ENCODE data around the gene VKORC1. TPM values are rescaled to one million over a fixed set of nuclear protein-coding genes. Genes with fewer than 3 reads are reported as not detected.

The VKORC1 gene
- polyA plus RNA-seq, 2 donors: 18.5 to 39.2 TPM

- Histone ChIP-seq H3K36me3 (ENCODE audit: control insufficient read depth in 2 of 2, insufficient read depth in 2 of 2, low read length in 1 of 2) (peaks cover 15 to 53% of the 10 kb centered on the region in 2 donors), H3K4me1 (ENCODE audit: control insufficient read depth in 2 of 2, insufficient read depth in 2 of 2, low read length in 1 of 2) (peaks cover 0 to 5% of the 10 kb centered on the region in 2 donors), H3K4me3 (ENCODE audit: low read depth in 1 of 2, low read length in 2 of 2) (no peak overlapping the region), H3K27me3 (ENCODE audit: control insufficient read depth in 1 of 2, insufficient read depth in 2 of 2, low read length in 2 of 2) (no peaks in the 10 kb centered on the region), H3K9me3 (ENCODE audit: control insufficient read depth in 2 of 2, insufficient read depth in 1 of 2, low read depth in 1 of 2, low read length in 1 of 2) (no peaks in the 10 kb centered on the region), H3K27ac (ENCODE audit: low read depth in 2 of 2, low read length in 1 of 2) (no peak overlapping the region)
- 90 to 93% methylated on average over 15 of the region's 15 CpGs for WGBS, 2 donors
These were observed 15.8 kb downstream of the VKORC1 start for GRCh38 chr16:31078597-31079341.

GRCh38 chr16:31077592-31078396 is 16.8 kb downstream of the VKORC1 start:
- Histone ChIP-seq H3K4me1 (ENCODE audit: control insufficient read depth in 2 of 2, insufficient read depth in 2 of 2, low read length in 1 of 2) (peaks cover 0 to 5% of the 10 kb centered on the region in 2 donors), H3K27ac (ENCODE audit: low read depth in 2 of 2, low read length in 1 of 2) (no peak overlapping the region), H3K4me3 (ENCODE audit: low read depth in 1 of 2, low read length in 2 of 2) (no peak overlapping the region), H3K36me3 (ENCODE audit: control insufficient read depth in 2 of 2, insufficient read depth in 2 of 2, low read length in 1 of 2) (peaks cover 15 to 50% of the 10 kb centered on the region in 2 donors), H3K9me3 (ENCODE audit: control insufficient read depth in 2 of 2, insufficient read depth in 1 of 2, low read depth in 1 of 2, low read length in 1 of 2) (no peaks in the 10 kb centered on the region), H3K27me3 (ENCODE audit: control insufficient read depth in 1 of 2, insufficient read depth in 2 of 2, low read length in 2 of 2) (no peaks in the 10 kb centered on the region)
- WGBS, 2 donors: 93 to 95% methylated on average over 30 of the region's 30 CpGs

- H3K9me3 ChIP-seq (ENCODE audit: control insufficient read depth in 2 of 2, insufficient read depth in 1 of 2, low read depth in 1 of 2, low read length in 1 of 2): no peaks in the 10 kb centered on the region
- 96% methylated on average over 13 of the region's 13 CpGs for WGBS, 2 donors
- H3K4me1 ChIP-seq (ENCODE audit: control insufficient read depth in 2 of 2, insufficient read depth in 2 of 2, low read length in 1 of 2): peaks cover 0 to 5% of the 10 kb centered on the region in 2 donors
- H3K27me3 ChIP-seq (ENCODE audit: control insufficient read depth in 1 of 2, insufficient read depth in 2 of 2, low read length in 2 of 2): no peaks in the 10 kb centered on the region
- no peak overlapping the region for H3K4me3 ChIP-seq (ENCODE audit: low read depth in 1 of 2, low read length in 2 of 2)
- peaks cover 15 to 44% of the 10 kb centered on the region in 2 donors for H3K36me3 ChIP-seq (ENCODE audit: control insufficient read depth in 2 of 2, insufficient read depth in 2 of 2, low read length in 1 of 2)
- no peak overlapping the region for H3K27ac ChIP-seq (ENCODE audit: low read depth in 2 of 2, low read length in 1 of 2)
These were observed 17.6 kb downstream of the VKORC1 start for GRCh38 chr16:31077024-31077423.

- 67 to 71% methylated on average over 16 of the region's 16 CpGs for WGBS, 2 donors
- H3K27ac ChIP-seq (ENCODE audit: low read depth in 2 of 2, low read length in 1 of 2): no peak overlapping the region
- H3K27me3 ChIP-seq (ENCODE audit: control insufficient read depth in 1 of 2, insufficient read depth in 2 of 2, low read length in 2 of 2): no peaks in the 10 kb centered on the region
- H3K4me3 ChIP-seq (ENCODE audit: low read depth in 1 of 2, low read length in 2 of 2): no peak overlapping the region
- no peaks in the 10 kb centered on the region for H3K9me3 ChIP-seq (ENCODE audit: control insufficient read depth in 2 of 2, insufficient read depth in 1 of 2, low read depth in 1 of 2, low read length in 1 of 2)
- H3K36me3 ChIP-seq (ENCODE audit: control insufficient read depth in 2 of 2, insufficient read depth in 2 of 2, low read length in 1 of 2): peaks cover 15 to 44% of the 10 kb centered on the region in 2 donors
- H3K4me1 ChIP-seq (ENCODE audit: control insufficient read depth in 2 of 2, insufficient read depth in 2 of 2, low read length in 1 of 2): peaks cover 0 to 5% of the 10 kb centered on the region in 2 donors
These were observed 18.3 kb downstream of the VKORC1 start for GRCh38 chr16:31076319-31076718.

GRCh38 chr16:31074814-31075183 is 19.8 kb downstream of the VKORC1 start:
- no peaks in the 10 kb centered on the region for H3K9me3 ChIP-seq (ENCODE audit: control insufficient read depth in 2 of 2, insufficient read depth in 1 of 2, low read depth in 1 of 2, low read length in 1 of 2)
- peak overlapping the region; percentile 88 to 96 for H3K4me3 ChIP-seq (ENCODE audit: low read depth in 1 of 2, low read length in 2 of 2)
- peak overlapping the region; percentile 94 to 95 for H3K27ac ChIP-seq (ENCODE audit: low read depth in 2 of 2, low read length in 1 of 2)
- 1% methylated on average over 7 of the region's 7 CpGs for WGBS, 2 donors
- no peaks in the 10 kb centered on the region for H3K27me3 ChIP-seq (ENCODE audit: control insufficient read depth in 1 of 2, insufficient read depth in 2 of 2, low read length in 2 of 2)
- peaks cover 15 to 29% of the 10 kb centered on the region in 2 donors for H3K36me3 ChIP-seq (ENCODE audit: control insufficient read depth in 2 of 2, insufficient read depth in 2 of 2, low read length in 1 of 2)
- H3K4me1 ChIP-seq (ENCODE audit: control insufficient read depth in 2 of 2, insufficient read depth in 2 of 2, low read length in 1 of 2): peaks cover 0 to 5% of the 10 kb centered on the region in 2 donors

DNA sequence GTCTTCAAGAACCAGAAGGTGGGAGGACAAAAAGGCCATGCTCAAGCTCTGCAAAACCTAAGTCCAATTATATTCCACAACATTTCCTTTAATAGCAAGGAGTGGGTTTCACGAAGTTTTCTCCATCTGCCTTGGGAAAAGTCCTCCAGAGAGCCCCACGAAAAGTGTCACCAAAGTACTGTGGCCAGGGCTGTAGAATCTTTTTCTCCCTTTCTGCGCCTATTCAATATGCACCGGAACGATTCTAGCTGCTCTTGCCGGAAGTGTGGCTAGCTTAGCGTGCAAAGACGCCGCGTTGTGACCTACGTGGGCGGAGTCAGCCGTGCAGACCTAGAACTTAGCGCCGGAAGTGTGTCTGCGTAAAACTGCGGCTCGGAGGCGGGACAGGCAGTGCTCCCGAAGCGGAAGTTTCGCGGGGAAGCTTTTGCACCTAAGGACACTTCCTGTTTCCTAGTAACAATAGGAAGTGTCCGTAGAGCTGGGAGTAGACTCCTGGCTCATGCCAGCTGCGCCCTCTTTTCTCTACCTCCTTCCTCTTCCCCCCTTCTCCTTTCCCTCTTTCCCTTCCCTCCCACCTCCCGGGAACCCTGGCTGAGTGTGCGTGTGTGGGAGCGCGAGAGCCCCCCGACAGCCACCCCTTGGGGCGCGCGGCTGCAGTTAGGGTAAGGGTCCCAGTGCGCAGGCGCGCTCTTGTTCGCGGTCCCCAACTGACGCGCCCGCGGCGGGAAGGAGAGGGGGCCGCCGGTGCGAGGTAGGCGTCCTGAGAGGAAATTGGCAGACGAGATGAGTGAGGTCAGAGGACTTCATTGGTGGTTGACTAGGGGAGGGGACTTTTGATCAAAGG is 20.4 kb downstream of the VKORC1 start, which contains the start of the genes ZNF646 and ZNF668:
Gene ZNF646 (plus strand): TSS at position 453 of the 844 bp plus-strand sequence. CDS start 1,903 bp downstream, outside the sequence.
Gene ZNF668 (minus strand): TSS at position 271 of the 844 bp plus-strand sequence. CDS start 9,781 bp downstream, outside the sequence.
- WGBS, 2 donors: 0% methylated on average over 48 of the region's 48 CpGs
- Histone ChIP-seq H3K27ac (ENCODE audit: low read depth in 2 of 2, low read length in 1 of 2) (peak within 1 kb of the TSS; percentile 95 to 96), H3K9me3 (ENCODE audit: control insufficient read depth in 2 of 2, insufficient read depth in 1 of 2, low read depth in 1 of 2, low read length in 1 of 2) (no peaks in the 10 kb centered on the region), H3K4me3 (ENCODE audit: low read depth in 1 of 2, low read length in 2 of 2) (peak within 1 kb of the TSS; percentile 88 to 96), H3K36me3 (ENCODE audit: control insufficient read depth in 2 of 2, insufficient read depth in 2 of 2, low read length in 1 of 2) (peaks cover 15 to 28% of the 10 kb centered on the region in 2 donors), H3K27me3 (ENCODE audit: control insufficient read depth in 1 of 2, insufficient read depth in 2 of 2, low read length in 2 of 2) (no peaks in the 10 kb centered on the region), H3K4me1 (ENCODE audit: control insufficient read depth in 2 of 2, insufficient read depth in 2 of 2, low read length in 1 of 2) (peaks cover 0 to 5% of the 10 kb centered on the region in 2 donors)

DNA sequence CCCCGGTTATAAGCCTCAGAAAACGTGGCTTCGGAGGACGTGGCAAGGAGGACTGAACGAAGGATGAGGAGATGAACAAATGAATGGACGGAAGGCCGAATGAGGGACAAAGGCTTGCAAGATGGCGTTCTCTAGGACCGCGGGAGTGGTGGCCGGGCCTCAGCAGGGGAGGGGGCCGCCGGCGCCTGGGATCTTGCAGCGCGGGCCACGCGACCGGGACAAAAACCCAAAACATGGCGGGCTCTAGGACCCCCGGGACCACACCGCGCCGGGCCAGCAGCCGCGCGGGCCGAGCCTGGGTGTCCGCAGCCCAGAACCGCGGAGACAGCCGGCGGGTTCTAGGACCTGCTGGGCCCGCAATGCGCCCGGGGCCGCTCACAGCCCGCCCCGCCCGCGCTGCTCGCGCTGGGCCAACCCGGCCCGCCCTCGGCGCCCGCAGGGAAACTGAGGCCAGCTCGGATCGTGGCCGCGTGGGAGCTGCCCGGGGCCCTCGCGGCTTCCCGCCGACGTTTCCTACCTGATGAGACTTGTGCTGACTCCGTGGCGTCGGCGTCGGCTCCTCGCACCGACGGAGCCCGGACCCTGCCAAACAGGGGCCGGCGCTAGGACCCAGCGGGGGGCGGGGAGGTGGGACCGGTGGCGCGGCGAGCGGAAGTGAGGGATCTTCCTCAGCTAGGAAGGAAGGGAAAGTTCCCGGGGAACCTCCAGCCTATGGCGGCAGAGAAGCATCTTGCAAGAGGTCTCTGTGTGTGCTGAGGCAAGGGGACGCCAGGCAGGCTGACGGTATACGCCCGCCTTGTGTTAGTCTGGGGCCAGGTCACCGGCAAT is 21.2 kb downstream of the VKORC1 start:
- H3K27me3 ChIP-seq (ENCODE audit: control insufficient read depth in 1 of 2, insufficient read depth in 2 of 2, low read length in 2 of 2): no peaks in the 10 kb centered on the region
- H3K36me3 ChIP-seq (ENCODE audit: control insufficient read depth in 2 of 2, insufficient read depth in 2 of 2, low read length in 1 of 2): peaks cover 15 to 20% of the 10 kb centered on the region in 2 donors
- no peaks in the 10 kb centered on the region for H3K9me3 ChIP-seq (ENCODE audit: control insufficient read depth in 2 of 2, insufficient read depth in 1 of 2, low read depth in 1 of 2, low read length in 1 of 2)
- peaks cover 0 to 5% of the 10 kb centered on the region in 2 donors for H3K4me1 ChIP-seq (ENCODE audit: control insufficient read depth in 2 of 2, insufficient read depth in 2 of 2, low read length in 1 of 2)
- H3K4me3 ChIP-seq (ENCODE audit: low read depth in 1 of 2, low read length in 2 of 2): peak overlapping the region; percentile 88 to 96
- 0% methylated on average over 83 of the region's 83 CpGs for WGBS, 2 donors
- peak overlapping the region; percentile 95 to 96 for H3K27ac ChIP-seq (ENCODE audit: low read depth in 2 of 2, low read length in 1 of 2)

DNA sequence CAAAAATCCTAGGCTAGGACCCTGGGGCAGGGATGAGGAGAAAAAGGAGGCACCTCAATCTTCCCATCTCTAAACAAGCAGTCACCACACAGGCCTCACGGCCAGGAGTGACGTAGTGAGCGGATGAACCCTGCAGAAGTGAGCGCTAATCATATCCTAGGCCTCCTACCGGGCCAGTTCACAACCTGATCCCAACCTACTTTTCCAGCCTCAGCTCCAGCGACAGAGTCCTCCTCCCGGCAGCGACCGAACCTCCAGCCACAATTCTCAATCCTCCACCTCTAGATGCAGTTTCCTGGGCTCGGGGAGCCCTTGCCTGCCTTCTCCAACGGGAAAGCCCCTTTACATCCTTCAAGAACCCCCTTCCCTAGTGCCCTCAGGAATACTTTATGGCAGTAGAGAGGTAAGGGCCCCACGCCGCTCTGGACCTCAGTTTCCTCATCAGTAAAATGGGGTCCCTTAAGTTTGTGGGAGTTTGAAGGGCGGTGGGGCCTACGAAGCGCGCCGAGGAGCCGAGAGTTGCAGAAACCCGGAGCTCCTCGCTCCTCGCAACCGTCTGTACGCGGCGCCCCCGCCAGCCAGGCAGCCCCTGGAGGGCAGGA is 22.0 kb downstream of the VKORC1 start:
- Histone ChIP-seq H3K4me1 (ENCODE audit: control insufficient read depth in 2 of 2, insufficient read depth in 2 of 2, low read length in 1 of 2) (peaks cover 0 to 5% of the 10 kb centered on the region in 2 donors), H3K9me3 (ENCODE audit: control insufficient read depth in 2 of 2, insufficient read depth in 1 of 2, low read depth in 1 of 2, low read length in 1 of 2) (no peaks in the 10 kb centered on the region), H3K36me3 (ENCODE audit: control insufficient read depth in 2 of 2, insufficient read depth in 2 of 2, low read length in 1 of 2) (peaks cover 11 to 13% of the 10 kb centered on the region in 2 donors), H3K27ac (ENCODE audit: low read depth in 2 of 2, low read length in 1 of 2) (peak overlapping the region; percentile 95 to 96), H3K4me3 (ENCODE audit: low read depth in 1 of 2, low read length in 2 of 2) (peak overlapping the region; percentile 88 to 96), H3K27me3 (ENCODE audit: control insufficient read depth in 1 of 2, insufficient read depth in 2 of 2, low read length in 2 of 2) (no peaks in the 10 kb centered on the region)
- 2% methylated on average over 27 of the region's 27 CpGs for WGBS, 2 donors

All from esophagus (tissue), 2 donors.